Measurements from ENCODE around the gene BMP2K. TPM values are rescaled to one million over a fixed set of nuclear protein-coding genes. Genes with fewer than 3 reads are reported as not detected.

Gene BMP2K
- total RNA-seq, 1 donor from 2014 or later: 33.3 TPM

DNA sequence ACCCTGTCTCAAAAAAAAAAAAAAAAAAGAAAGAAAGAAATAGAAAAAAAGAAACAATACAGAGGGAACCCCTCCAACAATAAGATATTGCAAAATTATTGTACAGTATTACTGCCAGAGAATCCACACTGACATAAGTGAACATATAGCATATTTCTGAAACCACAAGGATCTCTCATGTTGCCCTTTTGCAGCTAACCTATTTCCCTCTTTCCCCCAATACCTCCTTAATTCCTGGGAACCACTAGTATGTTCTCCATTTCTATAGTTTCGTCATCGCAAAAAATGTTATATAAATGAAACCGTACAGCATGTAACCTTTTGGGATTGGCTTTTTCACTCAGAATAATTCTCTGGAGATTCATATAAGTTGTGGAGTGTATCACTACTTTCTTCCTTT lies 20.0 kb upstream of the BMP2K start:
- no peaks in the 10 kb centered on the region for H3K36me3 ChIP-seq (ENCODE audit: insufficient read depth, low read length)
- no peak overlapping the region for H3K4me3 Mint-ChIP-seq (ENCODE audit: unreplicated experiment)
- no peaks in the 10 kb centered on the region for H3K79me2 ChIP-seq (ENCODE audit: insufficient read depth, low read length)
- H3K27ac ChIP-seq (ENCODE audit: low read depth, low read length): no peak overlapping the region
- DNase-seq (ENCODE audit: low read depth) (no peak), FAIRE-seq (no peak)
- H3K4me1 Mint-ChIP-seq (ENCODE audit: low read depth, unreplicated experiment): no peaks in the 10 kb centered on the region
- no peaks in the 10 kb centered on the region for H3K27me3 ChIP-seq (ENCODE audit: insufficient read depth, low read length)
- H3K27me3 Mint-ChIP-seq (ENCODE audit: low read depth, unreplicated experiment): peaks cover 5% of the 10 kb centered on the region
- H3K27ac Mint-ChIP-seq (ENCODE audit: unreplicated experiment): no peak overlapping the region
- H3K9ac ChIP-seq (ENCODE audit: low read length): no peak overlapping the region
- no peak overlapping the region for H3K4me3 ChIP-seq (ENCODE audit: insufficient read depth, low read depth, low read length)
- no peaks in the 10 kb centered on the region for H3K4me1 ChIP-seq (ENCODE audit: insufficient read depth, low read length)
- no peaks in the 10 kb centered on the region for H3K9me3 Mint-ChIP-seq (ENCODE audit: unreplicated experiment)
- no peak overlapping the region for H2AFZ ChIP-seq (ENCODE audit: low read depth, low read length)
- H4K20me1 ChIP-seq (ENCODE audit: insufficient read depth, low read length): no peaks in the 10 kb centered on the region
- TF ChIP-seq CTCF (IDR thresholded peaks at IDR 0.05; ENCODE audit: insufficient read depth, low read depth, low read length): no peak
- no peak for TF ChIP-seq EZH2 (IDR thresholded peaks at IDR 0.05; ENCODE audit: insufficient read depth, low read length)
- no peak overlapping the region for H3K4me2 ChIP-seq (ENCODE audit: low read length)
- no peaks in the 10 kb centered on the region for H3K9me3 ChIP-seq (ENCODE audit: insufficient read depth, low read depth, low read length)
- H3K36me3 Mint-ChIP-seq (ENCODE audit: low read depth, unreplicated experiment): no peaks in the 10 kb centered on the region

- no peak for DNase-seq (ENCODE audit: low read depth)
- Histone ChIP-seq H3K27me3 (ENCODE audit: insufficient read depth, low read length) (no peaks in the 10 kb centered on the region), H3K27ac (ENCODE audit: low read depth, low read length) (no peak overlapping the region), H3K9ac (ENCODE audit: low read length) (no peak overlapping the region), H3K79me2 (ENCODE audit: insufficient read depth, low read length) (no peaks in the 10 kb centered on the region), H3K4me1 (ENCODE audit: insufficient read depth, low read length) (no peaks in the 10 kb centered on the region), H3K4me2 (ENCODE audit: low read length) (no peak overlapping the region), H3K36me3 (ENCODE audit: insufficient read depth, low read length) (no peaks in the 10 kb centered on the region), H3K9me3 (ENCODE audit: insufficient read depth, low read depth, low read length) (no peaks in the 10 kb centered on the region), H2AFZ (ENCODE audit: low read depth, low read length) (no peak overlapping the region), H3K4me3 (ENCODE audit: insufficient read depth, low read depth, low read length) (no peak overlapping the region), H4K20me1 (ENCODE audit: insufficient read depth, low read length) (no peaks in the 10 kb centered on the region)
- no peaks in the 10 kb centered on the region for H3K9me3 Mint-ChIP-seq (ENCODE audit: unreplicated experiment)
- H3K27me3 Mint-ChIP-seq (ENCODE audit: low read depth, unreplicated experiment): peaks cover 5% of the 10 kb centered on the region
- no peak overlapping the region for H3K27ac Mint-ChIP-seq (ENCODE audit: unreplicated experiment)
- no peak for TF ChIP-seq EZH2 (IDR thresholded peaks at IDR 0.05; ENCODE audit: insufficient read depth, low read length)
- TF ChIP-seq CTCF (IDR thresholded peaks at IDR 0.05; ENCODE audit: insufficient read depth, low read depth, low read length): no peak
- FAIRE-seq: peak; percentile 50
- no peaks in the 10 kb centered on the region for H3K36me3 Mint-ChIP-seq (ENCODE audit: low read depth, unreplicated experiment)
- no peaks in the 10 kb centered on the region for H3K4me1 Mint-ChIP-seq (ENCODE audit: low read depth, unreplicated experiment)
- no peak overlapping the region for H3K4me3 Mint-ChIP-seq (ENCODE audit: unreplicated experiment)
Observed at GRCh38 chr4:78756776-78757175, 19.4 kb upstream of the BMP2K start.

DNA sequence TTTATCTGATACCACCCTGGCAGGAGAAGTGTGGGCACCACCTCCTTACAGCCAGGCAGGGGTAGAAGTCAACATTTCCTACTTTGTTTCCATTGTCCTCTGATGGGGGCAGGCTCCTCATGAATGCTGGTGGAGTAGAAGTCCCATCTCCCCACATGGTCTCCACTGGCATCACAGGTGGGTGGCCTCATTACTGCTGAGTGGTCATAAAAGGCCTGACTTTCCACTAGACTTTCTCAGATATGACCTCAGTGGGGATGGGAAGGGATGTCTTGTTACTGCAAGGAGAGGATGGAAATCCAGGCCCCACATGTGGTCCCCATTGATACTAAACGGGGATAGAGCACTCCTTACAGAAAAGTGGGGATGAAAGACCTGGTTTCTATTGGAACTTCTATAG lies 18.6 kb upstream of the BMP2K start:
- peaks cover 5% of the 10 kb centered on the region for H3K27me3 Mint-ChIP-seq (ENCODE audit: low read depth, unreplicated experiment)
- no peak overlapping the region for H3K27ac ChIP-seq (ENCODE audit: low read depth, low read length)
- no peak overlapping the region for H3K9ac ChIP-seq (ENCODE audit: low read length)
- no peak overlapping the region for H3K4me2 ChIP-seq (ENCODE audit: low read length)
- TF ChIP-seq EZH2 (IDR thresholded peaks at IDR 0.05; ENCODE audit: insufficient read depth, low read length) (no peak), CTCF (IDR thresholded peaks at IDR 0.05; ENCODE audit: insufficient read depth, low read depth, low read length) (no peak)
- H3K36me3 ChIP-seq (ENCODE audit: insufficient read depth, low read length): no peaks in the 10 kb centered on the region
- no peaks in the 10 kb centered on the region for H3K4me1 Mint-ChIP-seq (ENCODE audit: low read depth, unreplicated experiment)
- no peak overlapping the region for H3K4me3 Mint-ChIP-seq (ENCODE audit: unreplicated experiment)
- DNase-seq (ENCODE audit: low read depth): no peak
- no peaks in the 10 kb centered on the region for H3K9me3 Mint-ChIP-seq (ENCODE audit: unreplicated experiment)
- H3K79me2 ChIP-seq (ENCODE audit: insufficient read depth, low read length): no peaks in the 10 kb centered on the region
- no peak overlapping the region for H3K27ac Mint-ChIP-seq (ENCODE audit: unreplicated experiment)
- H3K9me3 ChIP-seq (ENCODE audit: insufficient read depth, low read depth, low read length): no peaks in the 10 kb centered on the region
- no peak for FAIRE-seq
- no peaks in the 10 kb centered on the region for H3K36me3 Mint-ChIP-seq (ENCODE audit: low read depth, unreplicated experiment)
- no peaks in the 10 kb centered on the region for H3K4me1 ChIP-seq (ENCODE audit: insufficient read depth, low read length)
- no peaks in the 10 kb centered on the region for H4K20me1 ChIP-seq (ENCODE audit: insufficient read depth, low read length)
- no peaks in the 10 kb centered on the region for H3K27me3 ChIP-seq (ENCODE audit: insufficient read depth, low read length)
- no peak overlapping the region for H3K4me3 ChIP-seq (ENCODE audit: insufficient read depth, low read depth, low read length)
- no peak overlapping the region for H2AFZ ChIP-seq (ENCODE audit: low read depth, low read length)
